Measurements from ENCODE around the gene WDR90. TPM values are rescaled to one million over a fixed set of nuclear protein-coding genes. Genes with fewer than 3 reads are reported as not detected.
A peak's percentile ranks its signal among the peaks of the same experiment; 100 is the strongest.

WDR90 gene
- total and polyA plus RNA-seq, 2 of the 13 experiments (the other 11 are each of a cell fraction or from before 2014, with no cell fraction given) = 14.9 to 28.9 TPM

- TF ChIP-seq ETS1 (CRISPR knock-in tag; IDR thresholded peaks at IDR 0.05) (no peak), SAFB2 (CRISPR knock-in tag; IDR thresholded peaks at IDR 0.05; ENCODE audit: borderline replicate concordance, low read depth) (no peak), SNAI1 (CRISPR knock-in tag; IDR thresholded peaks at IDR 0.05; ENCODE audit: borderline replicate concordance) (no peak), CREM (IDR thresholded peaks at IDR 0.05) (no peak), CREM (CRISPR knock-in tag; IDR thresholded peaks at IDR 0.05) (no peak), ZNF557 (CRISPR knock-in tag; IDR thresholded peaks at IDR 0.05) (no peak), ZC3H13 (CRISPR knock-in tag; IDR thresholded peaks at IDR 0.05) (peak; percentile 91), ZNF44 (CRISPR knock-in tag; IDR thresholded peaks at IDR 0.05) (no peak), RBM22 (optimal IDR thresholded peaks at IDR 0.05; ENCODE audit: low read length) (no peak), FOXO4 (CRISPR knock-in tag; conservative IDR thresholded peaks at IDR 0.05) (no peak), GATA4 (IDR thresholded peaks at IDR 0.05; ENCODE audit: borderline replicate concordance, low read depth) (no peak), KDM4B (CRISPR knock-in tag; IDR thresholded peaks at IDR 0.05) (no peak), ZNF12 (CRISPR knock-in tag; IDR thresholded peaks at IDR 0.05) (no peak), TSC22D2 (CRISPR knock-in tag; IDR thresholded peaks at IDR 0.05; ENCODE audit: borderline replicate concordance) (no peak), RORA (CRISPR knock-in tag; IDR thresholded peaks at IDR 0.05) (no peak), TBL1XR1 (IDR thresholded peaks at IDR 0.05; ENCODE audit: borderline replicate concordance, low read length, partially characterized antibody) (no peak), ZNF207 (IDR thresholded peaks at IDR 0.05; ENCODE audit: borderline replicate concordance) (no peak), ZNF615 (CRISPR knock-in tag; IDR thresholded peaks at IDR 0.05; ENCODE audit: borderline replicate concordance) (no peak), SIX4 (CRISPR knock-in tag; IDR thresholded peaks at IDR 0.05) (no peak), PHF20 (CRISPR knock-in tag; IDR thresholded peaks at IDR 0.05) (peak; percentile 53), DBP (CRISPR knock-in tag; IDR thresholded peaks at IDR 0.05; ENCODE audit: not compliant biosample characterization) (no peak), ATAD3A (CRISPR knock-in tag; IDR thresholded peaks at IDR 0.05) (no peak), CEBPB (IDR thresholded peaks at IDR 0.05; ENCODE audit: borderline replicate concordance, low read depth, low read length) (no peak), REPIN1 (CRISPR knock-in tag; IDR thresholded peaks at IDR 0.05; ENCODE audit: borderline replicate concordance, low read depth) (no peak), ZNF737 (CRISPR knock-in tag; IDR thresholded peaks at IDR 0.05; ENCODE audit: borderline replicate concordance) (no peak), NR2F1 (CRISPR knock-in tag; IDR thresholded peaks at IDR 0.05) (no peak), RFXAP (CRISPR knock-in tag; IDR thresholded peaks at IDR 0.05; ENCODE audit: borderline replicate concordance) (no peak), ZSCAN25 (CRISPR knock-in tag; IDR thresholded peaks at IDR 0.05) (no peak)
Measured at GRCh38 chr16:678858-679813, 30.0 kb downstream of the WDR90 start (continued).
